ENCODE data around the gene BDNF.

The BDNF gene

DNA sequence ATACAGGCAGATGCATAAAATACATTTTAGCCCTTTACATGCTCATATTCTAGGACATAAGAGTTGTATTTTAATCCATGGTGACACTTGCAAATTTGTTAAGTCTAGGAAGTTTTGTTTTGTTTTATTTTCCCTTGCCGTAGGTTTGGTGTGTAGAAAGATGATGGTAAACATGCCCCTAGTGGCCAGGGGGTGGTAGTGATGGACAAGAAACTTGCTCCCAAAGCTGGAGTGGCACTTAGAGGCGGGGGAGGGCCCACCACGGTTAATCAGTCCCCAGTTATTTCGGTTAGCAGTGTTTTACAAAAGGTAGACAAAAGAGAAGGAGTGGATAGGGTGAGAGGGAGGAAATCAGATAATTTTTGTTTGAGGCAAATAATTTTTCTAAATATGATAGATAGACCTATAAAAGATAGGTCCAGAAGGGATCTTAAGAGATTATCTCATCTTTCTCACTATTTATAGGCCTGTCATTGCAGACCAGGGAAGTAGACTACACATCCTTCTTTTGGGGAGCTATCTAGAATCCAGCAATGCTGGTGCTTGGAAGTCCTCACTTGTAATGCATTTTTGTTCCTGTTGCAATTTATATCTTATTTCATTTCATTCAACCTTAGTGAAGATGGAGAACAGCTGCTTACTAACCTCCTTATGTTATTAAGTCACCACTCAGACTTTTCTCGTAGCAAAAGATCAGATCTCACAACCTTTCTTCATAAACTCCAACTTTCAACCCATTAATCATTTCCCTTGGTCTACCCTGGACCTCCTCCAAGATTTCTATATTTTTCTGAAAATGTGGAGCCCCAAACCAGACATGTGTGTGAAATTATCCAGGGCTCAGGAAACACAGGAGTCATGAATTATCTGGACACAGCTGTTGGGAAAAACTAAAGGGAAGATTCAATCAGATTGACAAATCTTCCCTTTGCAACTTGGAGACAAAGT is 5.9 kb upstream of the BDNF start:
- DNase-seq (ENCODE audit: low read depth in 2 of 2) = no peak

GRCh38 chr11:27703481-27703880 is 3.2 kb upstream of the BDNF start:
- no peak for DNase-seq (ENCODE audit: low read depth in 2 of 2)

DNA sequence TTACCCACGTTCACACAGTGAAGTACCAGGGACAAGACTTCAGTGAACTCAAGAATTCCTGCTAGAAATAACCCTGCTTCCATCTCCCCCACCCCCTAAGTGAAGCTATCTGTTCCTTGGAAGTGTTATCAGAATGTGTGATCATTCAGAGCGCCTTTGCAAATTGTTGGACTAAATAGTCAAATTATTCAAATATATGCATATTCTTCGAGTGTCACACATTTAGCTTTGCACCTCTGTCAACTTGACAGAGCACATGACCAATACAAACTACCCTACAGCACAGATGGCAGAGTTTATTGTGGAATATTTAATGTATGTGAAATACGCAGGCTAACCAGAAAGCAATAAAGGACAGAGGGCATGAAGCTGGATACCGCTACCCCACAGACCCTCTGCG is 2.6 kb upstream of the BDNF start:
- DNase-seq (ENCODE audit: low read depth in 2 of 2) = no peak

DNA sequence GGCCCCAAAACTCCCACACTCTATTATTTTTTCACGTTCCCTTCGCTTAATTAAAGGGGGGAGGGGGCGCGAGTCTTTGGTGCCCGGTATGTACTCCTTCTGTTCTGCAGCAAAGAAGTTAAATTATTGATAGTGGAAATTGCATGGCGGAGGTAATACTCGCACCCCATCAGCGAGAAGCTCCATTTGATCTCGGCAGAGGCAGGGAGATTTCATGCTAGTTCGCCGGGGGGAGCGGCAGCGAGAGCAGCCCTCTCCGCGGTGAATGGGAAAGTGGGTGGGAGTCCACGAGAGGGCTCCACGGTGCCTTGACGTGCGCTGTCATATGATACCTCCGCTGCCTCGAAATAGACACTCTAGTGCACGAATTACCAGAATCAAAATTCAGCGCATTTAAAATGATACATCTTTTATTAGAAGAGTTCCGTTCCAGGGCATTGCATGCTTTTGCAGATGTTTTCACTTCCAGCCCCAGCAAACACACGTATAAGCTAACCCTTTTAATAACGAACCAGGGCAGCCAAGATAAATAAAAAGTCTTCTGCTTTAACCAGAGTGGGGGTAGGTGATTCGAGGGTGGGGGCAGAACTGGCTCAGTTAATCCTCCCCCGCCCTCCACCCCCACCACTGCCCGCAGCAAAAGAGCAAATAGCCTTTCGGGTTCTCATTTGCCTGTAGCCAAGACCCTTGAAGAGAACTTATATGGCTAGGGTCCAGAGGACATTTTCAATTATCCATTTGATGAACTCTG is 1.3 kb upstream of the BDNF start:
- no peak for DNase-seq (ENCODE audit: low read depth in 2 of 2)

DNA sequence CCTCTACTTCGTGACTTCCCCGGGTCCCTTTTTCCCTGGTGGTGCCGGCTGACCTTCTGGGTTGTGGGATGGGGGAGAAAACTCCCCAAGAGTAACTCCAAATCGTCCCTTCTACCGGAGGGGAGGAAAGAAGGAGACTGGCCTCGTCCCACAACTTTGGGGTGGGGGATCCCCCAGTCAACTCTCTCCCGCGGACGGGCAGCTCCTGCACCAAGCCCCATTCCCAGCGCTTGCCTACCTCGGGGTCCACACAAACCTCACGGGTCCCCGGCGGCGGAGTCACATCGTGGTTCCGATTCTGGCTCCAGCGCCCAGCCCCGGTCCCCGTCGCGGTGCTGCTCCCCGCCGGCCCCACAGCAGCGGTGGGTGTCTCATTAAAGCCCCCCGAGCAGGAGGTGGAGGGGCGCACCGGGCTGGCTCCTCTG is 317 bp downstream of the BDNF start:
- DNase-seq (ENCODE audit: low read depth in 2 of 2) = no peak

GRCh38 chr11:27699242-27699925 is 871 bp downstream of the BDNF start:
- no peak for DNase-seq (ENCODE audit: low read depth in 2 of 2)

GRCh38 chr11:27698872-27699241 is 1.4 kb downstream of the BDNF start:
- peak; percentile 58 to 71 for DNase-seq (ENCODE audit: low read depth in 2 of 2)

DNA sequence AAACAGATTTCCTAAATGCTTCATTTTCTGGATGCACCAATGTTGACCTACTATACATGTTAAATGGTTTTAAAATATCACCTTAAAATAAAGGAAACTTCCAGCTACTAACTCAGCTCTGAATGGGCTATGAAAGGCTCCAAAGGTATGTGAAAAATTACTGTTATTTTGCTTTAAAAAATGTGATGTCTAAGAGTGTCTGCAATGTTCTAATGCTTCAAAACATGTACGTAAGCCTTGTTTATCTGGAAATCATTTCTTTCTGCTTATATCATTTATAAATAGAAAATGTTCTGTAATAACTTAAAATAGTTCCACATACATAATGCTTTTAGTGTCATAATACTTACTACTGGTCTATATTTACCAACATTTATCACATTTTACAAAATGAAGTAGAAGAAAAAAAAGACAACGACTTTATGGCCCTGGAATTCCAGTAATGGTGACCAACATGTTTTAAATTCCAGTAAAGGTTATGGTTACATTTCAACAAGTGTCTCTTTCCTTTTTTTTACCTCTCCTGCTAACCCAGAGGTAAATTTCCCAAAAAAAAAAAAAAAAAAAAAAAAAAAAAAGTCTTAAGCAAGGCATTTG is 2.5 kb downstream of the BDNF start:
- no peak for DNase-seq (ENCODE audit: low read depth in 2 of 2)

DNA sequence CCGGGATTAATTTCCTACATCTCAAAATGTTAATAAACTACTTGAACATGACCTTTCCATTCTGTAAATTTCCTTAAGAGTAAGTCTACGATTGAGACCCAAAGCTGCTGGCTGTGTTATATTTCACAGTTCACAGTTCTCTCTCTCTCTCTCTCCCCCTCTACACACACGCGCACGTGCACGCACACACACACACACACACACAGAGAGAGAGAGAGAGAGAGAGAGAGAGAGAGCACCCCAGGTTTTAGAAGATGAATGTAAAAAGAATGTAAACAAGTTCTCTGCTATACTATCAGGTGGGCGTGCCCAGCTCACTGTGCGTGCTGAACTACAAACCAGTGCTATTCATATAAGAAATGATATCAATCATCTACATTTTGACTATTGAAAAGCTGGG is 3.3 kb downstream of the BDNF start:
- no peak for DNase-seq (ENCODE audit: low read depth in 2 of 2)

GRCh38 chr11:27696115-27696514 is 4.1 kb downstream of the BDNF start:
- no peak for DNase-seq (ENCODE audit: low read depth in 2 of 2)

- no peak for DNase-seq (ENCODE audit: low read depth in 2 of 2)
Observed at GRCh38 chr11:27694992-27695391, 5.3 kb downstream of the BDNF start.

GRCh38 chr11:27693398-27693797 is 6.9 kb downstream of the BDNF start:
- DNase-seq (ENCODE audit: low read depth in 2 of 2) = no peak

DNA sequence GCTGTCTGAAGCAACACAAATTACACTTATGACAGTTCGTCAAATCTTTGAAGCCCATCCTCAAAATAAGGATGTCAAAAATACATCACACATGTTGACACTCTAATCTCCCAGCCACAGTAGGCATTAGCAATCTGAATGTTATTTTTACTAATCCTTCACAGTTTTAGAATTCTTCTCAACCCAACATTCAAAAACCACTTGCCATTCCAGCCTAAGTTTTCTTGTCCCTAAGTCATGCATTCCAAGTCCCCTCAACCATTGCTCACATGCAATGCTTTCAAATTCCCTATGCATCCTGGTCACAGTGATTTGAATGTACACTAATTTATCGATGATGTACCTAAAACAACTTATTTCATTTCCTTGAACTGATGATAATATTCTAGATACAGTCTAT is 7.5 kb downstream of the BDNF start:
- no peak for DNase-seq (ENCODE audit: low read depth in 2 of 2)

DNA sequence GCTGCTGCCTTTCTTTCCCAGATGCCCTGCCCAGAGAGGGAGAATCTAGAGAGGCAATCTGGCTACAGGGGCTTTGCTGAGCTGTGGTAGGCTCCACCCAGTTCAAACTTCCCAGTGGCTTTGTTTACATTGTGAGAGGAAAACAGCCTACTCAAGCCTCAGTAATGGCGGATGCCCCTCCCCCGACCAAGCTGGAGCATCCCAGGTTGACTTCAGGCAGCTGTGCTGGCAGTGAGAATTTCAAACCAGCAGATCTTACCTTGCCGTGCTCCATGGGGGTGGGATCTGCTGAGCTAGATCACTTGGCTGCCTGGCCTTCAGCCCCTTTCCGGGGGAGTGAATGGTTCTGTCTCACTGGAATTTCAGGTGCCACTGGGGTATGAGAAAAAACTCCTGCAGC is 12.2 kb downstream of the BDNF start:
- no peak for DNase-seq (ENCODE audit: low read depth in 2 of 2)

GRCh38 chr11:27681664-27682063 is 18.6 kb downstream of the BDNF start:
- DNase-seq (ENCODE audit: low read depth in 2 of 2) = no peak

GRCh38 chr11:27679136-27680015 is 20.9 kb downstream of the BDNF start:
- DNase-seq (ENCODE audit: low read depth in 2 of 2) = no peak

- no peak for DNase-seq (ENCODE audit: low read depth in 2 of 2)
Observed at GRCh38 chr11:27678242-27678641, 22.0 kb downstream of the BDNF start.

DNA sequence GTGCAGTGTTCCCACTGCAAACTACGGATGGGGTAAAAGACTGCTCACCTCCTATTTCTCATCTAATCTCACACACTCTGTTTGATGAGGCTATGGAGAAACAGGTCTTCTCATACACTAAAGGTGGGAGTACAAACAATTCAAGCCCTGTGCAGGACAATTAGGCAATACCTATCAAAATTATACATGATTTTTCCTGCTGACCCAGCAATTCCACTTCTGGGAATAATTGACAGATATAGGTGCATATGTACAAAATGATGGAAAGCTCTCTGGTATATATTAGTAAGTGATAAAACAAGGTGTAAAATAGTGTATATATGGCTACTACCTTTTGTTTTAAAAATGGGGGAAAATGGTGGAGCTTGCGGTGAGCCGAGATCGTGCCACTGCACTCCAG is 23.1 kb downstream of the BDNF start:
- DNase-seq (ENCODE audit: low read depth in 2 of 2) = no peak

DNA sequence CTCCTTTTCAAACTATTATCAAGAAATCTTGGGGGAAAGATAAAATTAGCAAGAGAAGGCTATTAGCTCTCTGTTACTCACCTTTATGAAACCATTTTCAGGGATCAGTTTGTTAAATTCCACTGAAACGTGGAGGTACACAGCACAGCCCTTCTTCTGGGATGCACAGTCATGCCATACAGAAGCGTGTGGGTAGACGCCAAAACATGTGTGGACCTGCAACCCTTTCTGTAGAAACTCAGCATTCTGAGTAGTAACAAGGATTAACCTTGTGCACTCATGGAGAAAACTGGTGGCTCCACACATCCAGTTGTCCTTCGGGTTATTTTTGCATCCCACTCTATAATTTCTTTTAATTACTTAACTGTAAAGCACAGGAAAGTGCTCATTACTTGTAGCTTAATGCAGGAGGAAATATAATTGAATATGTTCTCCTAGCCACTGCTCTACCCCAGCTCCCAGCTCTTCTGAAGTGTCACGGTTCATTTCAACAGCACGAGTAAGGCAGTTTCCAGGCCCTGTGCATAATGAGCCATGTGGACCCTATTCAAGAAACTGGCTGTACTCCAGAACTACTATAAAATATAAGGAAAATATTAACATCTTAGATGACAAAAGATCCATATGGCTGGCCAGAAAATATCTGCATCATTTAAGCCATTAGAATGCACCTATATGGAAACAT is 26.1 kb downstream of the BDNF start:
- no peak for DNase-seq (ENCODE audit: low read depth in 2 of 2)

GRCh38 chr11:27672836-27673464 is 27.3 kb downstream of the BDNF start:
- no peak for DNase-seq (ENCODE audit: low read depth in 2 of 2)
